Erythroblast (primary cell): ENCODE results near the gene TMEM63A.

Source experiments
- GATA1 ChIP-seq: IDR thresholded peaks from 2 replicates; pipeline ENCODE4 v1.6.1; 2011; ENCODE audit warnings: low read depth, mild to moderate bottlenecking, control low read depth, low read length, moderate library complexity
- POLR2A ChIP-seq: IDR thresholded peaks from 2 replicates; pipeline ENCODE4 v1.6.1; 2011; ENCODE audit warnings: mild to moderate bottlenecking, low read length

DNA sequence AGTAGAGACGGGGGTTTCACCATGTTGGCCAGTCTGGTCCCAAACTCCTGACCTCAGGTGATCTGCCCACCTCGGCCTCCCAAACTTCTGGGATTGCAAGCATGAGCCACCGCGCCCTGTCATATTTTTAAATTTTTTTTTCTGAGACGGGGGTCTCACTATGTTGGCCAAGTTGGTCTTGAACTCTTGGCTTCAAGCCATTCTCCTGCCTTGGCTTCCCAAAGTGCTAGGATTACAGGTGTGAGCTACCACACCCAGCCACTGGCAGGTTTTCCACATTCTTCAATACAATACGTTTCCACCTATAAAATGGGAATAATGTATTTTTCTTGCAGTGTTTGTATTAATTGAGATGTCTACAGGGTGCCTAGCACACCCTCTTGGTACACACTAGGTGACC lies 10.1 kb upstream of the TMEM63A start:
- TF ChIP-seq POLR2A: no peak
- no peak for TF ChIP-seq GATA1
